Measurements from ENCODE around the gene MFAP3L. TPM values are rescaled to one million over a fixed set of nuclear protein-coding genes. Genes with fewer than 3 reads are reported as not detected.

MFAP3L gene
- total RNA-seq = 1 to 10 TPM; 1.7 to 2.2 (median 1.7) TPM

GRCh38 chr4:170026253-170027021 lies at the start of gene MFAP3L:
Gene MFAP3L (minus strand): TSS chr4:170026395. CDS start chr4:170005877, 20,518 bp downstream.
- Histone ChIP-seq H3K36me3 (no peaks in the 10 kb centered on the region), H3K9me3 (no peaks in the 10 kb centered on the region), H3K27ac (peak within 1 kb of the TSS; percentile 75 to 92 (median 82)), H3K27me3 (no peaks in the 10 kb centered on the region), H3K4me3 (peak within 1 kb of the TSS; percentile 71 to 86 (median 80)), H3K4me1 (peaks cover 0 to 6% (median 2%) of the 10 kb centered on the region in 4 donors)
- peak; percentile 78 to 93 (median 91) for DNase-seq
- TF ChIP-seq POLR2A (IDR thresholded peaks at IDR 0.05) (peak; percentile 50 to 69), CTCF (IDR thresholded peaks at IDR 0.05) (peak in 2 of 6 experiments; percentile 20 to 42)

GRCh38 chr4:170071196-170071595 lies 45.0 kb upstream of the MFAP3L start:
- no peak for DNase-seq
- no peaks in the 10 kb centered on the region for H3K36me3 ChIP-seq
- no peak overlapping the region for H3K27ac ChIP-seq
- H3K4me1 ChIP-seq = no peaks in the 10 kb centered on the region
- no peak overlapping the region for H3K4me3 ChIP-seq
- H3K27me3 ChIP-seq = no peaks in the 10 kb centered on the region
- no peak for TF ChIP-seq CTCF (IDR thresholded peaks at IDR 0.05)
- no peak for TF ChIP-seq POLR2A (IDR thresholded peaks at IDR 0.05)
- H3K9me3 ChIP-seq = no peaks in the 10 kb centered on the region

GRCh38 chr4:170068438-170069128 lies 42.4 kb upstream of the MFAP3L start:
- TF ChIP-seq POLR2A (IDR thresholded peaks at IDR 0.05) = no peak
- TF ChIP-seq CTCF (IDR thresholded peaks at IDR 0.05) = no peak
- Histone ChIP-seq H3K27ac (no peak overlapping the region), H3K36me3 (no peaks in the 10 kb centered on the region), H3K27me3 (no peaks in the 10 kb centered on the region), H3K4me3 (no peak overlapping the region), H3K9me3 (no peaks in the 10 kb centered on the region), H3K4me1 (no peaks in the 10 kb centered on the region)
- DNase-seq = no peak

- no peaks in the 10 kb centered on the region for H3K27me3 ChIP-seq
- no peak for DNase-seq
- no peaks in the 10 kb centered on the region for H3K4me1 ChIP-seq
- TF ChIP-seq CTCF (IDR thresholded peaks at IDR 0.05) = no peak
- TF ChIP-seq POLR2A (IDR thresholded peaks at IDR 0.05) = no peak
- H3K9me3 ChIP-seq = no peaks in the 10 kb centered on the region
- H3K36me3 ChIP-seq = no peaks in the 10 kb centered on the region
- H3K27ac ChIP-seq = no peak overlapping the region
- H3K4me3 ChIP-seq = no peak overlapping the region
These were observed 33.2 kb upstream of the MFAP3L start for GRCh38 chr4:170059421-170059820.

- no peak for TF ChIP-seq POLR2A (IDR thresholded peaks at IDR 0.05)
- TF ChIP-seq CTCF (IDR thresholded peaks at IDR 0.05) = no peak
- Histone ChIP-seq H3K27me3 (no peaks in the 10 kb centered on the region), H3K4me1 (no peaks in the 10 kb centered on the region), H3K4me3 (no peak overlapping the region), H3K9me3 (no peaks in the 10 kb centered on the region), H3K36me3 (no peaks in the 10 kb centered on the region), H3K27ac (no peak overlapping the region)
- no peak for DNase-seq
These were observed 32.6 kb upstream of the MFAP3L start for GRCh38 chr4:170058826-170059225.

Measured in Peyer's patch (tissue), 4 donors.